Measurements from ENCODE around the gene MRPS18B.
A peak's percentile ranks its signal among the peaks of the same experiment; 100 is the strongest.

Gene MRPS18B

DNA sequence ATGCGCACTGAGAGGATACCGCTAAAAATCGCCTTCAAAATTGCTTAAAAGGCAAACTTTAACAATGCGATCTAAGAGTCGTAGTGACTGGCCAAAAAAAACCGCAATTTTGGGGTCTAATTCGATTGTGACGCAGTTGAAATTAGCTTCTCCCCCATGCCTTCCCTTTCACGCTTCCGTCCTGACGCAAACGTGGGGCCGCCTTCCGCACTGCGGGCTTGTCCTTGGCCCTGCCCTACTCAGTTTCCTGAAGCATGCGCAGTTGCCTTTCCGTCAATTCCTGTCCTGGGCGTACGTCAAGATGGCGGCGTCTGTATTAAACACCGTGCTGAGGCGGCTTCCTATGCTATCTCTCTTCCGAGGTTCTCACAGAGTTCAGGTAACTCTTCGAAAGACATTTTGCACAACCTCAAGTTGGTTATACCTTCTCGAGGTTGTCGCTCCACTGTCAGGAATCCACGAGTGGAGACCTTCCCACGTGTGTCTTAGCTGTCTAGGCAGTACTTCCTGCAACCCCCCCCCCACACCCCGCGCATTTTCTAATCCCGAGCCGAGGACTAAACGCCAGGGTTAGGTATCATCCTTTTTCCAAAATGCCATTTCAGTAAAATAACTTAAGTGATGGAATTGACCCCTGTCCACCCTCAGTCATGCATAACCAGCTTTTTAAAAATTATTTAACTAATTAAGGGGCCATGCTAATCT lies at the start of gene MRPS18B:
Gene MRPS18B (plus strand): TSS at position 276 of the 705 bp plus-strand sequence. CDS start 26 bp downstream, at position 302.
- H3K36me3 ChIP-seq (ENCODE audit: insufficient read depth, low read length): peaks cover 40% of the 10 kb centered on the region
- H3K4me1 ChIP-seq (ENCODE audit: insufficient read depth, low read length): peaks cover 26% of the 10 kb centered on the region
- H3K27ac ChIP-seq (ENCODE audit: low read depth, low read length): peak within 1 kb of the TSS; percentile 90
- H3K4me3 ChIP-seq (ENCODE audit: low read depth in 1 of 2, low read length in 2 of 2): peak within 1 kb of the TSS; percentile 76 to 96
- H3K9ac ChIP-seq (ENCODE audit: low read length): peak within 1 kb of the TSS; percentile 100
- no peaks in the 10 kb centered on the region for H3K27me3 ChIP-seq (ENCODE audit: control insufficient read depth in 1 of 2, insufficient read depth in 2 of 2, low read length in 2 of 2)
- no peaks in the 10 kb centered on the region for H3K9me3 ChIP-seq (ENCODE audit: low read length)

DNA sequence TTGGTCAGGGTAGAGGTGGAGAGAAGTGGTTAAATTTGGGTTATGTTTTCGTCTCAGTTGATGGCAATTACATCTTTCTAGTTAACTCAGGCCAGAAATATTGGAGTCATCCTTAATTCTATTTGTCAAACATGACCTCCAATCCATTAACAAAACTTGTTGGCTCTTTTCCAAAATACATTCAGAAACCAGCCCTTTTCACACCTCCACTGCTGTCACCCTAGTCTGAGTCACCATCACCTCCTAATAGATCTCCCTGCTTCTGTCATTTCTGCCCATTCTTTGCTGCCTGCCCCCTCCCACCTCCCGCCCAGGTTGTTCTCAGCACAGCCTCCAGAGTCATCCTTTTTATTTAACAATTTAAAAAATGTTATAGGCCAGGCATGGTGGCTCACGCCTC lies 49.4 kb upstream of the MRPS18B start:
- Histone ChIP-seq H3K9me3 (ENCODE audit: low read length) (no peaks in the 10 kb centered on the region), H3K27ac (ENCODE audit: low read depth, low read length) (no peak overlapping the region), H3K4me3 (ENCODE audit: low read depth in 1 of 2, low read length in 2 of 2) (no peak overlapping the region)

DNA sequence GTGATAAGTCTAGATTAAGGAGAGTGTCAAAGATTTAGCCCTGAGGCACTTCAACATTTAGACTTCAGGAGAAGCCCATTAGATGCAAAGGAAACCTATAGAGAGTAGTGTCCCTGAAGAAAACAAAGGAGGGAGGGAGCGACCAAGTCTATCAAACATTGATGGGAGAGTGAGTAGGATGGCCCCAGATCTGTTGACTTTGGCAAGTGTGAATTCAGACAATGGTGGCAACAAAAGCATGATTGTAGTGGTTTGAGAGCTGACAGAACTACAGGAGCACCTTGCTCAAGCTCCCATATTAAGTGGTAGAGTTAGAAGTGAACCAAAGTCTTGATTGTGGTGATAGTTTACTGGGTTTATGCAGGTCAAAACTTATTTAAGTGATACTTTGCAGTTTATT lies 47.4 kb upstream of the MRPS18B start:
- no peaks in the 10 kb centered on the region for H3K27me3 ChIP-seq (ENCODE audit: control insufficient read depth in 1 of 2, insufficient read depth in 2 of 2, low read length in 2 of 2)
- peaks cover 41% of the 10 kb centered on the region for H3K4me1 ChIP-seq (ENCODE audit: insufficient read depth, low read length)
- H3K9me3 ChIP-seq (ENCODE audit: low read length): no peaks in the 10 kb centered on the region
- peaks cover 7% of the 10 kb centered on the region for H3K36me3 ChIP-seq (ENCODE audit: insufficient read depth, low read length)
- no peak overlapping the region for H3K27ac ChIP-seq (ENCODE audit: low read depth, low read length)
- peak overlapping the region; percentile 47 to 85 for H3K4me3 ChIP-seq (ENCODE audit: low read depth in 1 of 2, low read length in 2 of 2)
- H3K9ac ChIP-seq (ENCODE audit: low read length): peak overlapping the region; percentile 73

More for the DNA sequence above, 49.4 kb upstream of the MRPS18B start:
- Histone ChIP-seq H3K4me1 (ENCODE audit: insufficient read depth, low read length) (peaks cover 27% of the 10 kb centered on the region), H3K9ac (ENCODE audit: low read length) (no peak overlapping the region), H3K27me3 (ENCODE audit: control insufficient read depth in 1 of 2, insufficient read depth in 2 of 2, low read length in 2 of 2) (no peaks in the 10 kb centered on the region), H3K36me3 (ENCODE audit: insufficient read depth, low read length) (peaks cover 3% of the 10 kb centered on the region)

DNA sequence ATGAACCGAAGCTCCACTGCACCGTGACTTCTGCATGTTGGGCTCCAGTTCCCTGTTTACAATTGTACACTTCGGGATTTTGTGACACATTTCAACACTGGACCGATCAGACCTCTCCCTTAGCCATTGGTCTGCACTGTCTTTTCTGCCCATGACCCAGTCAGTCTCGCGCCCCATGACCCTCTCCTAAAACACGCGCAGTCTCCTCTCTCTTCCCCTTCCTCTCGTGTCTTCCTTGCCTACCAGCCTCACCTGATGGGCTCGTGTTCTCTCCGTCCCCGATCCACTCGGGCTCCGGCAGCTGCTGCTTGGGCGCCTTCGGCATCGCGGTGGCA lies 46.9 kb upstream of the MRPS18B start:
- Histone ChIP-seq H3K4me3 (ENCODE audit: low read depth in 1 of 2, low read length in 2 of 2) (peak overlapping the region; percentile 47 to 85), H3K36me3 (ENCODE audit: insufficient read depth, low read length) (peaks cover 7% of the 10 kb centered on the region), H3K9ac (ENCODE audit: low read length) (peak overlapping the region; percentile 73), H3K27me3 (ENCODE audit: control insufficient read depth in 1 of 2, insufficient read depth in 2 of 2, low read length in 2 of 2) (no peaks in the 10 kb centered on the region), H3K4me1 (ENCODE audit: insufficient read depth, low read length) (peaks cover 41% of the 10 kb centered on the region), H3K27ac (ENCODE audit: low read depth, low read length) (peak overlapping the region; percentile 92), H3K9me3 (ENCODE audit: low read length) (no peaks in the 10 kb centered on the region)

DNA sequence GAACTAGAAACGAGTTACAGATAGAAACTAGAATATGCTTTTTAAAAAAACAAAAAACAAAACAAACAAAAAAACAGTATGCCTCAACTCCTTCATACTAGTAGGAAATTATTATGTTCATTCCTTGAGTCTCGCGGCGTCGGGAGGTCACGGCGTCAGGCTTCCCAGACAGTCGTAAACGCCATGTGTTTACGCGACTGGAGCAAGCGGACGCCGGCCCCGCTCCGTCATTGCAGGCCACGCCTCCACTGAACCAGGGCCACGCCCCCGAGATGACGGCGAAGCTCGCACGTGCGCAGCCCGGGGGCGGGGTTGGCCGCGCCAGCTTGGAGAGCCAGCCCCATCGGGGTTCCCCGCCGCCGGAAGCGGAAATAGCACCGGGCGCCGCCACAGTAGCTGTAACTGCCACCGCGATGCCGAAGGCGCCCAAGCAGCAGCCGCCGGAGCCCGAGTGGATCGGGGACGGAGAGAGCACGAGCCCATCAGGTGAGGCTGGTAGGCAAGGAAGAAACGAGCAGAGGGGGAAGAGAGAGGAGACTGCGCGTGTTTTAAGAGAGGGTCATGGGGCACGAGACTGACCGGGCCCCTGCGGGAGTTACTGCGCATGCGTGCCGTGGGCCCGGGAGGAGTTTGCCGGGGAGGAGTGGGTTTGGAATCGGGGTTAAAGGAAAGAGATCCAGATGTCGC lies 46.4 kb upstream of the MRPS18B start, which contains the start of gene ABCF1:
Gene ABCF1 (plus strand): TSS at position 368 of the 687 bp plus-strand sequence. CDS start 46 bp downstream, at position 414.
- no peaks in the 10 kb centered on the region for H3K27me3 ChIP-seq (ENCODE audit: control insufficient read depth in 1 of 2, insufficient read depth in 2 of 2, low read length in 2 of 2)
- no peaks in the 10 kb centered on the region for H3K9me3 ChIP-seq (ENCODE audit: low read length)
- H3K36me3 ChIP-seq (ENCODE audit: insufficient read depth, low read length): peaks cover 7% of the 10 kb centered on the region
- H3K4me1 ChIP-seq (ENCODE audit: insufficient read depth, low read length): peaks cover 41% of the 10 kb centered on the region
- H3K9ac ChIP-seq (ENCODE audit: low read length): peak within 1 kb of the TSS; percentile 81
- H3K27ac ChIP-seq (ENCODE audit: low read depth, low read length): peak within 1 kb of the TSS; percentile 92
- H3K4me3 ChIP-seq (ENCODE audit: low read depth in 1 of 2, low read length in 2 of 2): peak within 1 kb of the TSS; percentile 47 to 85

DNA sequence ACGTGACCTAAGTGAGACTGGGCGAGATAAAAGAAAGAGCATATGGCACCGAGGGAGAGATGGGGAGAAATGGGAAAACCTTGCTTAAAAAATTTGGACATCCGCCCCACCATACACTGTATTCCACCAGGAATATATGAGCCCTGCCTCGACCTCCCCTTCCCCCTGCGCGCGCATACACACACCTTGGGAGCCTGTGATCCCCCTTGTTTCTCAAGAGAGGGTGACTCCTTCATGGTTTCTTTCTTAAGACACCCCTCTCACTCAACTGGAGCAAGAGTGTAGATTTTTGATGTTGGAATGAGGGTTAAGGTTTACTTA lies 45.9 kb upstream of the MRPS18B start:
- peak overlapping the region; percentile 47 to 85 for H3K4me3 ChIP-seq (ENCODE audit: low read depth in 1 of 2, low read length in 2 of 2)
- H3K27ac ChIP-seq (ENCODE audit: low read depth, low read length): peak overlapping the region; percentile 92
- peaks cover 41% of the 10 kb centered on the region for H3K4me1 ChIP-seq (ENCODE audit: insufficient read depth, low read length)
- H3K9me3 ChIP-seq (ENCODE audit: low read length): no peaks in the 10 kb centered on the region
- peak overlapping the region; percentile 81 for H3K9ac ChIP-seq (ENCODE audit: low read length)
- H3K27me3 ChIP-seq (ENCODE audit: control insufficient read depth in 1 of 2, insufficient read depth in 2 of 2, low read length in 2 of 2): no peaks in the 10 kb centered on the region
- peaks cover 9% of the 10 kb centered on the region for H3K36me3 ChIP-seq (ENCODE audit: insufficient read depth, low read length)

DNA sequence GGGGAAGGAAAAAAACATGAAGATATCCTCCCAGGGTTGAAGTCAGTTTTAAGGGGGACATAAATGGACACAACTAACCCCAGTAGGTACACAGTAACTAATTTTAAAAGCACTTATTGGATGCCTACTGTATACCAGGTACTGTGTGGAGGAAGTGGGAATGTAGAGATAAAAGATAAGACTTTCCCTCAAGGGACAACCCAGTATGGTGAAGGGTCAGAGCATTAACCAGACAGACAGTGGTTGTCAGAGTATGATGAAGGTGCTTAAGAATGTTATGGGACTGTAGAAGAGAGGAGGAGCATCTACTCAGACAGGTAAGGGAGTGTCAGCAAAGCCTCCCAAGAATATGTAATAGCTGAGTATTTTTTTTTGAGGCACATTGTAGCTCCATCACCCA lies 45.5 kb upstream of the MRPS18B start:
- peak overlapping the region; percentile 47 to 85 for H3K4me3 ChIP-seq (ENCODE audit: low read depth in 1 of 2, low read length in 2 of 2)
- H3K36me3 ChIP-seq (ENCODE audit: insufficient read depth, low read length): peaks cover 13% of the 10 kb centered on the region
- H3K9me3 ChIP-seq (ENCODE audit: low read length): no peaks in the 10 kb centered on the region
- peaks cover 41% of the 10 kb centered on the region for H3K4me1 ChIP-seq (ENCODE audit: insufficient read depth, low read length)
- no peaks in the 10 kb centered on the region for H3K27me3 ChIP-seq (ENCODE audit: control insufficient read depth in 1 of 2, insufficient read depth in 2 of 2, low read length in 2 of 2)
- peak overlapping the region; percentile 92 for H3K27ac ChIP-seq (ENCODE audit: low read depth, low read length)
- peak overlapping the region; percentile 81 for H3K9ac ChIP-seq (ENCODE audit: low read length)

DNA sequence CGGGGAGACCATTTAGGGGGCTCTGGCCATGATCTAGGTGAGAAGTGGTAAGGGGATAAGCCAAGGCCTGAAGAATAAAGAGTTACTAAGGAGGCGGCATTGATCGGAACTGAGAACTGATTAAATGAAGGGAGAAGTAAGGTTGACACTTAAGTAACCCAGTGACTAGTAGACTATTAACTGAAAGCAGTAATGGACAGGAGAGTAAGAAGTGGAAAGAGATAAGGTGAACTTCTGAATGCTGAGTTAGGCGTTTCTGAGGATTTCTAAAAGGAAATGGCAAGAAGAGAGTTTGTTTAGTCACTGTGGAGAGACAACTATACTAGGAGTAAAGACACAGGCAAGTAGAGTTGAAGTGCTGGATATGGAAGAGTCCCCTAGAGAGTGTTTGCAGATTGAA lies 44.5 kb upstream of the MRPS18B start:
- peaks cover 22% of the 10 kb centered on the region for H3K36me3 ChIP-seq (ENCODE audit: insufficient read depth, low read length)
- H3K9me3 ChIP-seq (ENCODE audit: low read length): no peaks in the 10 kb centered on the region
- H3K4me3 ChIP-seq (ENCODE audit: low read depth in 1 of 2, low read length in 2 of 2): no peak overlapping the region
- no peak overlapping the region for H3K9ac ChIP-seq (ENCODE audit: low read length)
- H3K4me1 ChIP-seq (ENCODE audit: insufficient read depth, low read length): peaks cover 41% of the 10 kb centered on the region
- no peak overlapping the region for H3K27ac ChIP-seq (ENCODE audit: low read depth, low read length)
- H3K27me3 ChIP-seq (ENCODE audit: control insufficient read depth in 1 of 2, insufficient read depth in 2 of 2, low read length in 2 of 2): no peaks in the 10 kb centered on the region

DNA sequence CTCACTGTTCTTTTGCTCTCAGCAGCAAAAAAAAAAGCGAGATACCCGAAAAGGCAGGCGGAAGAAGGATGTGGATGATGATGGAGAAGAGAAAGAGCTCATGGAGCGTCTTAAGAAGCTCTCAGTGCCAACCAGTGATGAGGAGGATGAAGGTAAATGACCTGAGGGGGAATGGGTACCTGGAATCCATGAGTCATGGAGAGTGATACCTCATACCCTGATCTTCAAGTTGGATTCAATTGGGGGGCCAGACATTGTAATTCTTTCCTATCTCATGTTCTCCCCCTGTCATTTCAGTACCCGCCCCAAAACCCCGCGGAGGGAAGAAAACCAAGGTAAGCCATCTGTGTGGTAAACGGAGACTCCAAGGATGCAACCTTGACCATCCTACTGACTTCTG lies 39.6 kb upstream of the MRPS18B start:
- no peak overlapping the region for H3K9ac ChIP-seq (ENCODE audit: low read length)
- H3K27ac ChIP-seq (ENCODE audit: low read depth, low read length): no peak overlapping the region
- no peaks in the 10 kb centered on the region for H3K27me3 ChIP-seq (ENCODE audit: control insufficient read depth in 1 of 2, insufficient read depth in 2 of 2, low read length in 2 of 2)
- H3K36me3 ChIP-seq (ENCODE audit: insufficient read depth, low read length): peaks cover 63% of the 10 kb centered on the region
- no peaks in the 10 kb centered on the region for H3K9me3 ChIP-seq (ENCODE audit: low read length)
- no peak overlapping the region for H3K4me3 ChIP-seq (ENCODE audit: low read depth in 1 of 2, low read length in 2 of 2)
- peaks cover 16% of the 10 kb centered on the region for H3K4me1 ChIP-seq (ENCODE audit: insufficient read depth, low read length)

DNA sequence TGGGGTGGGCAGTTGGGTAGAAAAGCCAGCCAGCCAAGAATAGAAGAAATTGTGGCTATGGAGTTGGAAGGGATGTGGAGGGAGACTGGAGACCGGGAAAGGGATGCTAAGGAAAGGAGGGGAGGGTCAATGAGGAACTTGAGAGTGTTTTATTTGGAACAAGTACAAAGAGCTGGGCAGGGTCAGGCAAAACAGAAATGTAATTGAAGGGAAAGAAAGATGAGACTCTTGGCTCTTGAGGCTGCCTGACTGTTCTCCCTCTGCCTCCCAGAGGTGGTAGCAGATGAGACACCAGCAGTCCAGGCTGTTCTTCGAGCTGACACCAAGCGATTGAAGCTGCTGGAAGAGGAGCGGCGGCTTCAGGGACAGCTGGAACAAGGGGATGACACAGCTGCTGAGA lies 33.7 kb upstream of the MRPS18B start:
- Histone ChIP-seq H3K9ac (ENCODE audit: low read length) (no peak overlapping the region), H3K36me3 (ENCODE audit: insufficient read depth, low read length) (peaks cover 82% of the 10 kb centered on the region), H3K4me1 (ENCODE audit: insufficient read depth, low read length) (no peaks in the 10 kb centered on the region), H3K9me3 (ENCODE audit: low read length) (no peaks in the 10 kb centered on the region), H3K4me3 (ENCODE audit: low read depth in 1 of 2, low read length in 2 of 2) (no peak overlapping the region), H3K27ac (ENCODE audit: low read depth, low read length) (no peak overlapping the region), H3K27me3 (ENCODE audit: control insufficient read depth in 1 of 2, insufficient read depth in 2 of 2, low read length in 2 of 2) (no peaks in the 10 kb centered on the region)

DNA sequence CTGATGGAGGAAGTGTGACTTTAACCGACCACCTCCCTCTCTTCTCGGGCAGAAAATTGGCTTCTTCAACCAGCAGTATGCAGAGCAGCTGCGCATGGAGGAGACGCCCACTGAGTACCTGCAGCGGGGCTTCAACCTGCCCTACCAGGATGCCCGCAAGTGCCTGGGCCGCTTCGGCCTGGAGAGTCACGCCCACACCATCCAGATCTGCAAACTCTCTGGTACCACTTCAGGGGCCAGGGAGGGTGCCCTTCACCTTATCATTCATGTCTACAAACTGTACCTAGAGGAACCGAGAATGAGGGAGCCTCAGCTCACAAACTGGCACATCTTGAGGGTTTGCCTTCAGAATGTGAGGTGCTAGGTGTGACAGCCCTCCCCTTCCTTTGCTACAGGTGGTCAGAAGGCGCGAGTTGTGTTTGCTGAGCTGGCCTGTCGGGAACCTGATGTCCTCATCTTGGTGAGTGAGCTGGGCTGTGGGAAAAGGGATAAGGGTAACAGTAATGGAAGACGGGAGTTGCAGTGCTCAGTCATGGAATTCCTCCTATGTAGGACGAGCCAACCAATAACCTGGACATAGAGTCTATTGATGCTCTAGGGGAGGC lies 27.8 kb upstream of the MRPS18B start:
- Histone ChIP-seq H3K27me3 (ENCODE audit: control insufficient read depth in 1 of 2, insufficient read depth in 2 of 2, low read length in 2 of 2) (no peaks in the 10 kb centered on the region), H3K9ac (ENCODE audit: low read length) (no peak overlapping the region), H3K27ac (ENCODE audit: low read depth, low read length) (no peak overlapping the region), H3K4me1 (ENCODE audit: insufficient read depth, low read length) (peaks cover 4% of the 10 kb centered on the region), H3K9me3 (ENCODE audit: low read length) (no peaks in the 10 kb centered on the region), H3K4me3 (ENCODE audit: low read depth in 1 of 2, low read length in 2 of 2) (no peak overlapping the region), H3K36me3 (ENCODE audit: insufficient read depth, low read length) (peaks cover 73% of the 10 kb centered on the region)

Data from muscle layer of colon (tissue), 2 donors.